ES-I3 (cell line): ENCODE data around the gene EMC1.
"Not testable (repeated sequence)": the region's sequence is repeated elsewhere in the genome, so short reads cannot be mapped to it uniquely, and the experiment has no call there.

Experiments
- H3K36me3 ChIP-seq: 2 replicates; pipeline ENCODE4 v1.6.1; 2013; ENCODE audit warnings: mild to moderate bottlenecking, low read length, control low read depth, moderate library complexity; ENCODE audit not compliant: insufficient read depth
- H3K4me1 ChIP-seq: 2 replicates; pipeline ENCODE4 v1.6.1; 2013; ENCODE audit warnings: mild to moderate bottlenecking, control low read depth, low read length; ENCODE audit not compliant: insufficient read depth
- H3K9ac ChIP-seq: 2 replicates; pipeline ENCODE4 v1.6.1; 2013; ENCODE audit warnings: low read depth, mild to moderate bottlenecking, low read length, moderate library complexity
- H3K9me3 ChIP-seq: 2 replicates; pipeline ENCODE4 v1.6.1; 2013; ENCODE audit warnings: mild to moderate bottlenecking, low read length, moderate library complexity; ENCODE audit not compliant: control insufficient read depth, insufficient read depth

Gene EMC1

DNA sequence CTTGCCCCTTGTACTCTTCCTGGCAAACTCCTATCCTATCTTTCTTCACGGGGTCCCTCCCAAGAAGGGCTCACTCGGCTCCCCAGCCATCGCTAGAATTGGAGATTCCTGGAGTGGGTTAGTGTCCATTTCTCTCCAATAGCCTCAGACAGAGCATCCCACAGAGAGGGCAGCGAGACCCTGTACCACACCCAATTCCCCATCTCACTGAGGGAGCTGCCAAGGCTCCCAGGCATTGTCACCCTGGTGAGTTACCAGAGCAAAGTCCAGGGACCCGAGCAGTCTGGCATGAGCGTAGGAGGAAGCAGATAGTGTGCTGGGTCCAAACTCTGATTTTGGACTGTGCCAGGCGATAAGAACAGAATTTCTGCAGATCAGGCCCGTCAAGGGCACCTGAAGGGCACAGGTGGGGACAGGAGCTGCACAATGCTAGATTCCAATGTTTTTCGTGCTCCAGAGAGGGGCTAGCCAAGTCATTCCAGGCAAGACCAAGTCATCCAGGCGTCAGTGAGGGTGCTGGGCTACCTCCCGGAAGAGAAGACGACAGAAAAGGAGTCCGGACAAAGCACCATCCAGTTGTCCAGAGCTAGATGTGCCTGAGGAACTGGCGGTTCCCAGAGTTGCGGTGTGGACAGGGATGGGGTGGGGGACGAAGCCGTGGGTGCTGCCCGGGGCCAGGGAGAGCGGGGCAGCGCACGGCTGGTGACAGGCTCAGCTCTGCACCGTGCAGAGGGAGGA, 22.0 kb upstream of the EMC1 start:
- Histone ChIP-seq H3K9ac (no peak overlapping the region), H3K9me3 (no peaks in the 10 kb centered on the region), H3K36me3 (no peaks in the 10 kb centered on the region), H3K4me1 (no peaks in the 10 kb centered on the region)

DNA sequence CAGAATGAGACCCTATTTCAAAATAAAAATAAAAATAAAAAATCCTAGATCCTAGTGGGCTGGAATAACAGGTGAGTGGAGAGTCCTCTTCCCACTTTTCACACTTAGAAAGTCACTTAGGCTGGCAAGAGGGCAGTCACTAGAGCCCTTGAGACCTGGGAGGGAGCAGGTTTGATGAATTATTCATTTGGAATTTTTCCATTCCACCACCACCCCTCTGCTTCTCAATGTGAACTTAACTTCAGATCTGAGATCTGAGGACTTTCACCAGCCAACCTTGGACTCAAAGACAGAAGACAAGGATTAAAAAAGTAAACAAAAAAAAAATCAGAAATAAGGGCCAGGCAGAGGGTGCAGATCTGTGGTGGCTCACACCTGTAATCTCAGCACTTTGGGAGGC, 20.7 kb upstream of the EMC1 start:
- no peak overlapping the region for H3K9ac ChIP-seq
- no peaks in the 10 kb centered on the region for H3K9me3 ChIP-seq
- no peaks in the 10 kb centered on the region for H3K4me1 ChIP-seq
- H3K36me3 ChIP-seq: no peaks in the 10 kb centered on the region

DNA sequence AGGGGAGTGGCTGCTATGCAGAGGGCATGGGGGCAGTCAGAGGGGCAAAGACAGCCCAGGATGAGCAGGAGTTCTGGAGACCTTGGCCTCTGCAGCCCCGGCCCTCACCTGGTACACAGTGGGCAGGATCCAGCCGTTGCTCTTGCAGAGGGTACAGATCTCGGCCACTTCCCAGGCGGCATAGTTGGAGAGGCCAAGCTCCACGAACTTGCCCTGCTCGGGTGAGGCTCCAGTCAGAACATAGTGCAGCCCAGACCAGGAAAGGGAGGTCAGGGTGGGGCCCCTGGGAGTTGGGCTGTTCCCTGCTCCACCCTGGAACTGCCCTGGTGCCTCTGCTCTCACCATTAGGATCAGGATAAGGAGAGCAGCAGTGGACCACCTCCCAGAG, 19.0 kb upstream of the EMC1 start:
- H3K4me1 ChIP-seq, H3K9me3 ChIP-seq, H3K9ac ChIP-seq, H3K36me3 ChIP-seq: not testable (repeated sequence)

DNA sequence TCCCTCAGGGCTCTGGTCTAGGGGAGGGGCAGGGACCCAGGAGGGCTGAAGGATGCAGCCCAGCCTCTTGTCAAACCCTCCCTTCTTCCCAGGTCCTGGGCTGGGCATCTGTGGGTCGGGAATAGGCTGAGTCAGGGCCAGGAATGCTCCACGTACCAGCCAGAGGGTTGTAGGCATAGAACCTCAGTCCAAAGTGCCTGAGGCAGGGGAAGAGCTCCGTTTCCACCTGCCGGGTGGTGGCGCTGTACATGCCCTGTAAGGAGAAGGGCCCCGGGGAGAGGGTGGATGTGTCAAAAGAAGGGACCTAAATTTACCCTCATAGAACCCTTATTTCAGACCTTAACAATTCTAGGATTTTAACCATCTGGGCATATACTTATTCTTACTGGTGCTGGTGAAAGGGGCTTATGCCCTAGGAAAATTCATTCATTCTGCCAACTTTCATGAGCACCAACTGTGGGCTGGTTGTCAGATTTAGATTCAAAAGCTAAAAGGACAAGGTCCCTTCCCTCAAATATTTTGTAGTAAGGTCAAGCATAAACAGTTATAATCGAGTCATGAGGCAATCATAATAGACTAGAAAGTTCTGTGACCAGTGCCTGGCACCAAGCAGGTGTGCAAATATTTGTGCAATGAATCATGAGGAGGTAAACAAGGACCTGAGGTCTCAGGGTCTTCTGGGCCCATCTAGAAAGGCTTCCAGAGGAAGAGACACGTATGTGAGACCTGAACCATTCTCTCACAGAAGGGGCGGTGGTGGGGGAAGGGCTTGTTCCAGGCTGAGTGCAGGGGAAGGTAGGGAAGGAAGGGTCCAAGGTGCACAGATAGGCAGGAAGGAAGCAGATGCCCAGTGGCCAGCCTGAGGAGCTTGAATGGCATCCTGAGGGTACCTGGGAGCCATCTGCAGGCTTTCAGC, 18.4 kb upstream of the EMC1 start:
- H3K9me3 ChIP-seq: not testable (repeated sequence)

DNA sequence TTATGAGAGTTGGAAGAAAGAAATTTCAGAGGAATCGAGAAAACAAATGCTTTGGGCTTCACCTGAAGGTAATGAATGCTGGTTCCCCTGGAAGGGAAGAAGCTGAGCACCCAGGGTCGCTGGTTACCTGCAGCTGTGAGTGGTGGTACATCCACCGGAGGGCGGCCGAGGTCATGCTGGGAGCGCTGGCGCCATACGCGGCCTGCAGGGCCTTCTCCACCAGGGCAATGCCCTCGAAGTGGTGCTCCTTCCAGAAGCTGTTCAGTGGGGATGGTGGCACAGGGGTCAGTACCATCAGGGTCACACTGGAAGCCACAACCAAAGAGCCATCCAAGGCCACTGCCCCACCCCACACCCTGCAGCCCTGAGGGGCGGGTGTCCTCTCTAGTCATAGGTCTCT, 17.1 kb upstream of the EMC1 start:
- H3K9me3 ChIP-seq: no peaks in the 10 kb centered on the region
- no peaks in the 10 kb centered on the region for H3K4me1 ChIP-seq
- H3K36me3 ChIP-seq: no peaks in the 10 kb centered on the region
- H3K9ac ChIP-seq: no peak overlapping the region

More for the DNA sequence above, 18.4 kb upstream of the EMC1 start:
- H3K9ac ChIP-seq, H3K36me3 ChIP-seq, H3K4me1 ChIP-seq: not testable (repeated sequence)

DNA sequence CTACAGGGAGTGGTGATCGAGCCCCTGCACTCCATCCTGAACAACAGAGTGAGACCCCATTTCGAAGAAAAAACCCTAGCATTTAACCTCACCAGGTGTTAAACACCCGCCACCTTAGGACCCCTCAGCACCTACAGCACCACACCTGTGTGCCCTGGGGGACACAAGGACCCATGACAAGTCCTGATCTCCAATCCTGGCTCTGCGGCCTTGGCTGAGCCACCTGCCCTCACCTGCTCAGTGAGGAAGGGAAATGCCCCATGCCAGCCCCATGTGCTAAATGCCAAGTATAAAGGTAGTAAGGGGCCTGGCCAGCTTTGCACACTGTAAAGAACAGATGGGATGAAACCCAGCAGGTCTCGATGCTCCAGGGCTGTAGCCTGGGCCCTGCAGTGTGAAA, 11.4 kb upstream of the EMC1 start:
- no peaks in the 10 kb centered on the region for H3K9me3 ChIP-seq
- H3K4me1 ChIP-seq: no peaks in the 10 kb centered on the region
- H3K9ac ChIP-seq: no peak overlapping the region
- no peaks in the 10 kb centered on the region; the same call in 1 of the 2 replicates for H3K36me3 ChIP-seq

DNA sequence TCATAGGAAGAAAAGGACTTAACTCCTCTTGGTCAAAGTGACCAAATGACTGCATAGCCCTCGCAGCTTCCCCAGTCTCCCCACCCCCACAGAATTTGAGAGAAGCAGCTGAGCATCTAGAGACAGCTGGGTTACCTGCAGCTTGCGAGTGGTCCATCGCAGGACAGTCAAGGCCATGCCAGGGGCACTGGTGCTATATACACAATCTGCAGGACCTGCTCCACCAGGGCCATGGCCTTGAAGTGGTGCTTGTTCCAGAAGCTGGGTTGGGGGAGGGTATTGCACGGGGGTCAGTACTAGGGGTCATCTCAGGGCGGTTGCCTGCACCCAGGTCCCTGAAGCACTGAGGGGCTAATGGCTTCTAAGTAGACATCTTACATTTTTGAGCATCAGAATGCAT, 10.7 kb upstream of the EMC1 start:
- Histone ChIP-seq H3K36me3 (peaks cover 3% of the 10 kb centered on the region; the same call in 1 of the 2 replicates), H3K9ac (no peak overlapping the region), H3K9me3 (no peaks in the 10 kb centered on the region), H3K4me1 (no peaks in the 10 kb centered on the region)

DNA sequence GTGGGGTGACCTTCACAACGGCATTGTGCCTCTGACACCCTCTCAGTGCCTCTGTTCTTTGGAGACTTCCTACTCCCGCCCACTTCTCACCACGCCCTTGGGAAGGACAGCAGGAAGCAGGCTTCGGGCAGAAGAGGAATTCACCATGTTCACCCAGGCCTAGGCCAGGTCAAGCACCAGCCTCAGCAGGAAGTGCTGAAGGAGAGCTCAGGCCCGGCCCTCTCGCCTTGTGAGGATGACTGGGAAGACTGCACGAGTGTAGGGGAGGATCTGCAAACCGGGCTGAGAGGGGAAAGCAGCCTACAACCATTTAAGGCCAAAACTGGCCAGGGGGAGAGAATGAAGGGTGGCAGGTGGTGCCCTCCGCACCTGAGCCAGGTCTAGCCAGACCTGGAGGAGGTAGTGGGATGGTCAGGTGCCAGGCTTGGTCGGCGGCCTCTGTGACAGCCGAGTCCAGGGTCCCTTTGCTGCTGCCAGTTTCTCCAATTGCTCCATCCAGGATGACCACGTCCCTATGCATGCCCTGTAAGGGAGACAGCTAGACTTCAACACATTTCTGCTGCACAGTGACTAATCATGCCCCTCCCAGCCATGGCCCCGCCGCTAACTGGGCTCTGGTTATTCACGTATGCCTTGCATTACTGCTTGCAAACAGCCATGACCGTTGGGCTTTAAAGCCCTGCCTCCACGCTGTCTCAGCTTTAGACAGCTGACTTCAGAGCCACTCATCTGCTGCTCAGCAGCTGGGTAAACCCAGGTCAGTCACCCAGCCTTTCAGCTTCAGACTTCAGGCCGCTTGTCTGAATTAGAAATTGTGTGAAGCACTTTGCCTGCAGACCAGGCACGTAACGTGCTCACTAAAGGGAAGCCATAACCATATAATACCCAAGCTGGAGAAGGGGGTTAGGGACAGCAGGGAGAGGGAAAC, 9.2 kb upstream of the EMC1 start:
- Histone ChIP-seq H3K9ac (no peak overlapping the region), H3K36me3 (peaks cover 11% of the 10 kb centered on the region; the same call in 1 of the 2 replicates), H3K4me1 (no peaks in the 10 kb centered on the region), H3K9me3 (no peaks in the 10 kb centered on the region)

DNA sequence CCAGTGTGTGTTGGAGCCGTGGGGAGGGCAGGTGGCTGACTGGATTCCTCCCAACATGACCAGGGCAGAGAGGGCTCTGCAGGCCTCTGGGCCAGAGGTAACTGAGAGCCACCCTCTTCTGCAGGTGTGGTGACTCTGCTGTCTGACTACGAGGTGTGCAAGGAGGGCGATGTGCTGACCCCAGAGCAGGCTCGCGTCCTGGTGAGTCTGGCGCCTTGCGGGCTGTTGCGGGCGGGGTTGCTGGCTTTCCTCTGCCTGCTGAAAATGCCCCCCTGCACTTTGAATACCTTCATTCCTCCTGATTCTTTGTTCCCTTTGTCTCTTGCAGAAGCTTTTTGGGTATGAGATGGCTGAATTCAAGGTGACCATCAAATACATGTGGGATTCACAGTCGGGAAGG, 7.0 kb upstream of the EMC1 start:
- peaks cover 15% of the 10 kb centered on the region; the same call in 1 of the 2 replicates for H3K36me3 ChIP-seq
- H3K9me3 ChIP-seq: no peaks in the 10 kb centered on the region
- H3K9ac ChIP-seq: no peak overlapping the region
- peaks cover 8% of the 10 kb centered on the region; the same call in 1 of the 2 replicates for H3K4me1 ChIP-seq

DNA sequence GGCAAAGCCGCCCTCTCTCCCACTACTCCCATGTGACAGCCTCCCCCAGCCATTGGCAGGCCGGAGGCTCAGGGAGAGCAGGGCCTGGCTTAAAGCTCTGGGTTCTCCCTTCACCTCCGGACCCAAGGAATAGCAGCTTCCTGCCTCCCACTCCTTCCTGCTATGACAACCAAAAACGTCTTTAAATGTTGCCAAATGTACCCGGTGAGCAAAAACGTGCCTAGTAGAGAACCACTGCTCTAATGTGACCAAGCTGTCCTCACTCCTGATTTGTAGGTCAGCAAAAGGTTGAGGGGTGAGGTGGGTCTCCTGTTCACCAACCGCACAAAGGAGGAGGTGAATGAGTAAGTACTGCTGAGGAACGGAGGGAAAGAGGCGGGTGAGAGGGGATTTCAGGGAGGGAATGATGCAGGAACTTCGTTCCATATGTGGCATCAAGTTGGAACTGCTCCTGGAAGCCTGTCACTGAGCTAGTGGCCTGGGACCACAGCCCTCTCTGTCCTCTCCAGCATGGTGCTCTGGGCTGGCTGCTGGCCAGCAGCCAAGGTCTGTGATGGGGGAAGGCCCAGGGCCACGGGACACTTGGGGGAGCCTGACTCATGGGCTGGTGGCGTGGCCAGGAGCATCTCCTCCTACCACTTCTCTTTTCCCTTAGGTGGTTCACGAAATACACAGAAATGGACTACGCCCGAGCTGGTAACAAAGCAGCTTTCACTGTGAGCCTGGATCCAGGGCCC, 6.0 kb upstream of the EMC1 start:
- H3K9ac ChIP-seq: no peak overlapping the region
- H3K36me3 ChIP-seq: peaks cover 15% of the 10 kb centered on the region; the same call in 1 of the 2 replicates
- H3K9me3 ChIP-seq: no peaks in the 10 kb centered on the region
- H3K4me1 ChIP-seq: peaks cover 8% of the 10 kb centered on the region; the same call in 1 of the 2 replicates

DNA sequence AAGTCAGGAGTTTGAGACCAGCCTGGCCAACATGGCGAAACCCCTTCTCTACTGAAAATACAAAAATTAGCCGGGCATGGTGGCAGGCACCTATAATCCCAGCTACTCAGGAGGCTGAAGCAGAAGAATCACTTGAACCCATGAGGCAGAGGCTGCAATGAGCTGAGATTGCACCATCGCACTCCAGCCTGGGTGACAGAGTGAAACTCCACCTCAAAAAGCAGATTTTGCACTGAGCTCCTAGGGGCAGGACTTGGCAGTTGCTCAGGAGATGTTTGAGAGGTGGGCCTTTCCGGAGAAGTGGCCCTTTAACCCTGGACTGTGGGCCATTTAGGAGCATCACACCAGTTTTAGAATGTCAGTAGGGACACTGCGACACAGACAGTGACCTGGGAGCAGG, 5.0 kb upstream of the EMC1 start:
- peaks cover 15% of the 10 kb centered on the region; the same call in 1 of the 2 replicates for H3K36me3 ChIP-seq
- not testable (repeated sequence) for H3K4me1 ChIP-seq, H3K9me3 ChIP-seq, H3K9ac ChIP-seq

DNA sequence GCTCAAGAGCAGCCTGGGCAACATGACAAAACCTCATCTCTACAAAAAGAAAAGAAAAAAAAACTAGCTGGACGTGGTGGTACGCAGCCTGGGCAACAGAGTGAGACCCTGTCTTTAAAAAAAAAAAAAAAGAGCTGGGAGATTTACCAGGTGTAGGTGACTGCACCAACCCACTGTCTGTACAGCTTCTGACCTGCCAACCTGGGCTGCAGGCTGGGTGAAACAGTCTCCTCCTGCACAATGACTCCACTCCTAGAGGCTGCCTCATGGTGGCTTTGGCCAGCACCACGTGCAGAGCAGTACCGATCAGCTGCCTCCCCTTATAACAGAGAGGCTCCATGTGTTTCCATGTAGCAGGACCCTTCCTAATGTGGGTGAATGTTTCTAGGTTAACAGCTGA, 4.0 kb upstream of the EMC1 start:
- Histone ChIP-seq H3K36me3 (peaks cover 15% of the 10 kb centered on the region; the same call in 1 of the 2 replicates), H3K9me3 (no peaks in the 10 kb centered on the region), H3K4me1 (peaks cover 8% of the 10 kb centered on the region; the same call in 1 of the 2 replicates), H3K9ac (no peak overlapping the region)

DNA sequence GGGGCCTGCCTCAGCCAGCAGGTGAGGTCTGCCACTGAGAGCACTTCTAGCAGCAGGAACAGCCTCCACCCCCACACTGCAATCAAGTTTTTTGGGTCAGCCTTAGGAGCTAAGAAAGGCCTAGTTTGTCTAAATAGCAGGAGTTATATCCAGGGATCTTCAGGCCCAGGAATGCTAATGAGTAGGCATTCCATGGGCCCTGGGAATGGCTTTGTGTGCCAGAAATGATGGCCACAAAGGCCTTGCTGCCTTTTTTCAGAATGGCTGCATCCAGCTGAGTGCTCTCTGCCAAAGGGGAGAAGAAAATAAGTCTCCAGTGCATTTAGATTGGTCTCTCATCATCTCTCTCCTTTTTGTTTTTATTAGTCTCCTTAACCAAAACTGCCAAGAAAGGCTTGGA, 3.1 kb upstream of the EMC1 start:
- Histone ChIP-seq H3K36me3 (peaks cover 15% of the 10 kb centered on the region; the same call in 1 of the 2 replicates), H3K4me1 (peaks cover 8% of the 10 kb centered on the region; the same call in 1 of the 2 replicates), H3K9ac (no peak overlapping the region), H3K9me3 (no peaks in the 10 kb centered on the region)
